HG02973 (cell line): ENCODE results near the gene MXD1.

ENCODE experiments used
- ATAC-seq: cut with Tn5 transposase; IDR thresholded peaks from one replicate; pipeline ENCODE4 v1.9.1; 2021; ENCODE audit warnings: moderate library complexity; ENCODE audit not compliant: unreplicated experiment

Gene MXD1

GRCh38 chr2:69975853-69976462 lies 61.0 kb downstream of the MXD1 start:
- no peak for ATAC-seq

GRCh38 chr2:69977186-69977585 lies 62.3 kb downstream of the MXD1 start:
- no peak for ATAC-seq

- ATAC-seq, result no peak
Observed at GRCh38 chr2:69977906-69978482, 63.1 kb downstream of the MXD1 start.

- no peak for ATAC-seq
Observed at GRCh38 chr2:69979902-69980807, 65.2 kb downstream of the MXD1 start.

GRCh38 chr2:69983392-69983966 lies 68.6 kb downstream of the MXD1 start:
- no peak for ATAC-seq

GRCh38 chr2:69985216-69985615 lies 70.3 kb downstream of the MXD1 start:
- no peak for ATAC-seq

- no peak for ATAC-seq
Observed at GRCh38 chr2:69985688-69986087, 70.8 kb downstream of the MXD1 start.

- ATAC-seq, result no peak
Observed at GRCh38 chr2:69986691-69987090, 71.8 kb downstream of the MXD1 start.

GRCh38 chr2:69988086-69988635 lies 73.3 kb downstream of the MXD1 start:
- no peak for ATAC-seq

GRCh38 chr2:69989009-69989408 lies 74.1 kb downstream of the MXD1 start:
- ATAC-seq, result no peak

GRCh38 chr2:69989441-69990105 lies 74.7 kb downstream of the MXD1 start:
- no peak for ATAC-seq
